ENCODE results near the gene CCDC188.
A peak's percentile ranks its signal among the peaks of the same experiment; 100 is the strongest.

CCDC188 gene

GRCh38 chr22:20117633-20118299, 33.1 kb downstream of the CCDC188 start:
- no CpG with 5 or more reads among the region's 66 CpGs for WGBS (ENCODE audit: insufficient coverage, insufficient read length)
- Histone ChIP-seq H3K27me3 (ENCODE audit: control insufficient read depth, insufficient read depth, low read length) (no peaks in the 10 kb centered on the region), H3K4me3 (ENCODE audit: low read length) (peak overlapping the region; percentile 73), H3K9me3 (ENCODE audit: control insufficient read depth, insufficient read depth, low read length) (no peaks in the 10 kb centered on the region), H3K36me3 (ENCODE audit: control insufficient read depth, insufficient read depth, low read length) (peaks cover 52% of the 10 kb centered on the region), H3K4me1 (ENCODE audit: control insufficient read depth, insufficient read depth, low read length) (no peaks in the 10 kb centered on the region), H3K27ac (ENCODE audit: low read length) (no peak overlapping the region)
- no peak for DNase-seq (ENCODE audit: low read depth, low spot score)

DNA sequence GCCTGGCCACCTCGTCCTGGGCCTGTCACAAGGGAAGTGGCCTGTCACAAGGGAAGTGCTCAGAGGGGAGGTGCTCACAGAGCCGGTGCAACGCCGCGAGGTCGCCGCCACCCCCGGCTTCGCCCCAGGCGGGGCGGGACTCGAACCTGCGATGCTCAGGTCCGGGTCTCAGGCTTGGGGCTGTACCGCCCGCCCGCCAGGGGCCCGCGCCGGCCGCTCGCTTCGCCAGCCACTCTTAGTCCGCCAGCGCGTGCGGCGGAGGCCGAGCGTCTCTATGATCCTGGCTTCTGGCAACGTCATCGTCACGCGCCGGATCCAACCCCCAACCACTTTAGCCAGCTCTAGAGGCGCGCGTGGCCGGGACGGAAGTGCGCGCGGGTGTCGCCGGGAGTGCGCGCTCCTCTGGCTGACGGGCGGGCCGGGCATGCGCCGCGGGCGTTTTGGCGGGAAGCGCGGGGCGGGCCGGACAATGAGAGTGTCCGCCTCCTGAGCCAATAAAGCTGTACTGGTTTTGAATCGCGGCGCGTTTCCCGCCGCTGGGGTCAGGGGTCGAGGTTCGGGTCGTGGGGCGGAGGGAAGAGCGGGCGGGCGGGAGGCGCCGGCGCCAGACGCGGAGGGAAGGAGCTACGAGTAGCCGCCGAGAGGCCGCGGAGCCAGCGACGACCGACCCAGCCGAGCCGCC, 33.8 kb downstream of the CCDC188 start, which contains the start of gene TRMT2A:
Gene TRMT2A (minus strand): TSS at position 276 of the 682 bp plus-strand sequence. CDS start 320 bp downstream, outside the sequence.
- no CpG with 5 or more reads among the region's 88 CpGs for WGBS (ENCODE audit: insufficient coverage, insufficient read length)
- DNase-seq (ENCODE audit: low read depth, low spot score): peak; percentile 98
- H3K9me3 ChIP-seq (ENCODE audit: control insufficient read depth, insufficient read depth, low read length): no peaks in the 10 kb centered on the region
- H3K4me1 ChIP-seq (ENCODE audit: control insufficient read depth, insufficient read depth, low read length): no peaks in the 10 kb centered on the region
- no peaks in the 10 kb centered on the region for H3K27me3 ChIP-seq (ENCODE audit: control insufficient read depth, insufficient read depth, low read length)
- peaks cover 50% of the 10 kb centered on the region for H3K36me3 ChIP-seq (ENCODE audit: control insufficient read depth, insufficient read depth, low read length)
- peak within 1 kb of the TSS; percentile 73 for H3K4me3 ChIP-seq (ENCODE audit: low read length)
- no peak within 1 kb of the TSS for H3K27ac ChIP-seq (ENCODE audit: low read length)

- Histone ChIP-seq H3K4me1 (ENCODE audit: control insufficient read depth, insufficient read depth, low read length) (no peaks in the 10 kb centered on the region), H3K36me3 (ENCODE audit: control insufficient read depth, insufficient read depth, low read length) (peaks cover 50% of the 10 kb centered on the region), H3K9me3 (ENCODE audit: control insufficient read depth, insufficient read depth, low read length) (no peaks in the 10 kb centered on the region), H3K4me3 (ENCODE audit: low read length) (peak overlapping the region; percentile 73; the same call in 1 of the 2 replicates), H3K27ac (ENCODE audit: low read length) (no peak overlapping the region), H3K27me3 (ENCODE audit: control insufficient read depth, insufficient read depth, low read length) (no peaks in the 10 kb centered on the region)
- no CpG with 5 or more reads among the region's 27 CpGs for WGBS (ENCODE audit: insufficient coverage, insufficient read length)
- no peak for DNase-seq (ENCODE audit: low read depth, low spot score)
Measured at GRCh38 chr22:20116376-20116950, 34.4 kb downstream of the CCDC188 start.

DNA sequence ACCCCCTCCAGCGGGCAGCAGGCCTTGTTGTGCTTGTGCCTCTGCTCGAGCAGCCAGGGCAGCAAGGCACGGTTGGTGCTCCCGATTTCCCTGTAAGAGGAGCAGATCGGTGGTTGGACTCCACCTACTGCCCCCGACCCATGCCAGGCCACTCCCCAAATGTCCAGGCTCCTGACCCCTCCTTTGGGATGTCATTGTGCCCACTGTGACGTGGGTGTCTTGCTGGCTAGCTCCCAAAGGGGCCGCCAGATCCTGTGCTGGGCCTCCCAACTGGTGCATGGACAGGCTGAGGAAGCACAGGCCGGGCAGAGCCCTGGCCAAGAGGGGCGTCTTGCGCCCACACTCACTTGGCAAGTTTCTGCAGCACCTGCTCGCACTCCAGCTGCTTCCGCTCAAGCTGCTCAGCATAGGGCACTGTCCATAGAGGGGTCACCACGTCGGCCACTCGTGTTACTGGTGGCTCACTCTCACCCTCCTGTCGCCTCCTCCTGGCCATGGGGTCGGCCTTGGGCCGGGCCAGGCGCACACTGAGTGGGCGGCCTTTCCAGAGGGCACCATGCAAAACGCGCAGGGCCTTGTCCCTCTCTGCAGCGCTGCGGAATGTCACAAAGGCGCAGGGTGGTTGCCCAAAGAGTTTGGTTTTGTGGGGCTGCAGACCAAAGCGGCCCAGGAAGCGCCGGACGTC, 35.0 kb downstream of the CCDC188 start, which contains the start of gene RANBP1:
Gene RANBP1 (plus strand): TSS at position 414 of the 685 bp plus-strand sequence. CDS start 81 bp downstream, at position 495.
- Histone ChIP-seq H3K4me3 (ENCODE audit: low read length) (peak within 1 kb of the TSS; percentile 73; the same call in 1 of the 2 replicates), H3K9me3 (ENCODE audit: control insufficient read depth, insufficient read depth, low read length) (no peaks in the 10 kb centered on the region), H3K27me3 (ENCODE audit: control insufficient read depth, insufficient read depth, low read length) (no peaks in the 10 kb centered on the region), H3K27ac (ENCODE audit: low read length) (no peak within 1 kb of the TSS), H3K36me3 (ENCODE audit: control insufficient read depth, insufficient read depth, low read length) (peaks cover 49% of the 10 kb centered on the region), H3K4me1 (ENCODE audit: control insufficient read depth, insufficient read depth, low read length) (no peaks in the 10 kb centered on the region)
- no CpG with 5 or more reads among the region's 30 CpGs for WGBS (ENCODE audit: insufficient coverage, insufficient read length)
- no peak for DNase-seq (ENCODE audit: low read depth, low spot score)

DNA sequence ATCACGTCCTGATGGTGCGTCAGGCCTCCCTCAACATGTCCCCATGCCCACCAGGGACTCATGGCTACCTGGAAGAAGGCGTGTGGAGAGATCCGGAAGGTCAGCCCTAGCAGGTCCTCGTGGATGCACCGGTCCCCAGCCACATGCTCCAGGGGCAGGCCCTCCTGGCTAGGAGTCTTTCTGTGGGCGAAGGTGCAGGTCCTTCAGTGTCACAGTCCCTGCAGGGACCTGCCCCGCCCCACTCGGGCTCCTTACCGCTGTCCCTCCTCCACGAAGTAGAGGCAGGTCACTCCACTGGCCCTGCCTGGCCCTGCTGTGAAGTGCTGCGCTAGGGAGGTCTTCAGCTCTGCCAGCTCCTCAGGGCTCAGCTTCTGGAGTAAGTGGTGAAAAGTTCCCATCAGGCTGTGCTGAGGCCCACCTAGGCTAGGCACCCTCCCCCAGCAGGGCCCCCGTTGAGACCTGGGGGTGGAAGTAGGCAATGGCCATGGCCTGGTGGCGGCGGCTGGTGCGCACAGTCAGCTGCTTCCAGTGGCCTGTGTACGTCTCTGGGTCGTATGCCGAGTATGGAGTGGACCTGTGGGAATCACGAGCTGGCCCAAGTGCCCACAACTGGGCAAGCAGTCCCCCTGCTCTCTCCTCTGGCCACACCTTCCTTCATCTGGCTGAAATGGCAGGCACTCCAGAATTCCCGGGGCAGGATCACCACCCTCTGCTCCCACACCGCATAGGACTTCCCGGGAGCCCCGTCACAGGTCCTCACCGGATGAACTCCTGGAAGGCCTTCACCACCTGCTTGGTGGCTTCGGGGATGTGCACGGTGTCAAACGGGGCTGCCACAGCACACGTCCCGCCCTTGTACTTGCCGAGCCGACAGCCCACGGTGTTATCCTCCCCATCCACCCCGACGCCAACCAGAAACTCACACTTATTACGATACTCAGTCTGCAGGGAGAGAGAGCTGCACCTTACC, 36.1 kb downstream of the CCDC188 start:
- DNase-seq (ENCODE audit: low read depth, low spot score): no peak
- no peaks in the 10 kb centered on the region for H3K27me3 ChIP-seq (ENCODE audit: control insufficient read depth, insufficient read depth, low read length)
- no peaks in the 10 kb centered on the region for H3K4me1 ChIP-seq (ENCODE audit: control insufficient read depth, insufficient read depth, low read length)
- H3K27ac ChIP-seq (ENCODE audit: low read length): no peak overlapping the region
- whole genome bisulfite sequencing (ENCODE audit: insufficient coverage, insufficient read length): no CpG with 5 or more reads among the region's 36 CpGs
- H3K4me3 ChIP-seq (ENCODE audit: low read length): no peak overlapping the region
- H3K36me3 ChIP-seq (ENCODE audit: control insufficient read depth, insufficient read depth, low read length): peaks cover 45% of the 10 kb centered on the region
- no peaks in the 10 kb centered on the region for H3K9me3 ChIP-seq (ENCODE audit: control insufficient read depth, insufficient read depth, low read length)

GRCh38 chr22:20113551-20114310, 37.1 kb downstream of the CCDC188 start:
- no peak for DNase-seq (ENCODE audit: low read depth, low spot score)
- Histone ChIP-seq H3K9me3 (ENCODE audit: control insufficient read depth, insufficient read depth, low read length) (no peaks in the 10 kb centered on the region), H3K4me1 (ENCODE audit: control insufficient read depth, insufficient read depth, low read length) (no peaks in the 10 kb centered on the region), H3K4me3 (ENCODE audit: low read length) (no peak overlapping the region), H3K27ac (ENCODE audit: low read length) (no peak overlapping the region), H3K36me3 (ENCODE audit: control insufficient read depth, insufficient read depth, low read length) (peaks cover 50% of the 10 kb centered on the region), H3K27me3 (ENCODE audit: control insufficient read depth, insufficient read depth, low read length) (no peaks in the 10 kb centered on the region)
- WGBS (ENCODE audit: insufficient coverage, insufficient read length): no CpG with 5 or more reads among the region's 19 CpGs

GRCh38 chr22:20112623-20113511, 38.0 kb downstream of the CCDC188 start:
- no peaks in the 10 kb centered on the region for H3K27me3 ChIP-seq (ENCODE audit: control insufficient read depth, insufficient read depth, low read length)
- WGBS (ENCODE audit: insufficient coverage, insufficient read length): no CpG with 5 or more reads among the region's 26 CpGs
- no peak overlapping the region for H3K27ac ChIP-seq (ENCODE audit: low read length)
- no peak overlapping the region for H3K4me3 ChIP-seq (ENCODE audit: low read length)
- H3K4me1 ChIP-seq (ENCODE audit: control insufficient read depth, insufficient read depth, low read length): no peaks in the 10 kb centered on the region
- H3K36me3 ChIP-seq (ENCODE audit: control insufficient read depth, insufficient read depth, low read length): peaks cover 58% of the 10 kb centered on the region
- no peak for DNase-seq (ENCODE audit: low read depth, low spot score)
- H3K9me3 ChIP-seq (ENCODE audit: control insufficient read depth, insufficient read depth, low read length): no peaks in the 10 kb centered on the region

GRCh38 chr22:20111689-20112622, 38.9 kb downstream of the CCDC188 start:
- Histone ChIP-seq H3K27ac (ENCODE audit: low read length) (no peak overlapping the region), H3K4me3 (ENCODE audit: low read length) (no peak overlapping the region), H3K9me3 (ENCODE audit: control insufficient read depth, insufficient read depth, low read length) (no peaks in the 10 kb centered on the region), H3K27me3 (ENCODE audit: control insufficient read depth, insufficient read depth, low read length) (no peaks in the 10 kb centered on the region), H3K4me1 (ENCODE audit: control insufficient read depth, insufficient read depth, low read length) (no peaks in the 10 kb centered on the region), H3K36me3 (ENCODE audit: control insufficient read depth, insufficient read depth, low read length) (peaks cover 67% of the 10 kb centered on the region)
- WGBS (ENCODE audit: insufficient coverage, insufficient read length): no CpG with 5 or more reads among the region's 7 CpGs
- DNase-seq (ENCODE audit: low read depth, low spot score): no peak

All from iPS DF 6.9 (cell line).